HepG2 (cell line): ENCODE data around the gene DDAH2. TPM values are rescaled to one million over a fixed set of nuclear protein-coding genes. Genes with fewer than 3 reads are reported as not detected.

Experiments
- ASH2L ChIP-seq: fragments of 300-600, 200-600 bp; sonication (generic); IDR thresholded peaks from 2 replicates; pipeline ENCODE4 v1.7.0; 2017; ENCODE audit warnings: low read depth, mild to moderate bottlenecking, moderate library complexity, mixed read lengths, low read length; ENCODE audit not compliant: insufficient read length
- DNMT3B ChIP-seq: conservative IDR thresholded peaks from 2 replicates; pipeline ENCODE4 v1.6.1; 2016; ENCODE audit warnings: missing biosample characterization, control low read depth
- ETV5 ChIP-seq: IDR thresholded peaks from 2 replicates; pipeline ENCODE4 v1.6.1; 2018; ENCODE audit warnings: missing biosample characterization, missing genetic modification reagents, inconsistent platforms, borderline replicate concordance
- HCFC1 ChIP-seq: fragments of 150-350 bp; IDR thresholded peaks from 2 replicates; pipeline ENCODE4 v1.6.1; 2014; ENCODE audit warnings: low read depth, low read length
- HDAC1 ChIP-seq: sonication (generic); formaldehyde crosslinking; IDR thresholded peaks from 2 replicates; pipeline ENCODE4 v1.5.1; 2020; ENCODE audit warnings: mild to moderate bottlenecking, missing genetic modification reagents
- KDM2A ChIP-seq: sonication (generic); formaldehyde crosslinking; IDR thresholded peaks from 2 replicates; pipeline ENCODE4 v1.4.0; 2020; ENCODE audit warnings: low read depth, missing genetic modification reagents, borderline replicate concordance
- KLF11 ChIP-seq: IDR thresholded peaks from 2 replicates; pipeline ENCODE4 v1.6.1; 2016; ENCODE audit warnings: missing compliant biosample characterization
- PBX3 ChIP-seq: sonication (generic); formaldehyde crosslinking; IDR thresholded peaks from 2 replicates; pipeline ENCODE4 v1.8.1; 2023; ENCODE audit warnings: missing genetic modification reagents, inconsistent platforms, borderline replicate concordance
- RELA ChIP-seq: sonication (generic); formaldehyde crosslinking; IDR thresholded peaks from 2 replicates; pipeline ENCODE4 v1.4.0; 2020; ENCODE audit warnings: missing genetic modification reagents
- SATB2 ChIP-seq: sonication (generic); formaldehyde crosslinking; IDR thresholded peaks from 2 replicates; pipeline ENCODE4 v1.5.0; 2020; ENCODE audit warnings: missing genetic modification reagents
- SNAPC2 ChIP-seq: sonication (generic); formaldehyde crosslinking; IDR thresholded peaks from 2 replicates; pipeline ENCODE4 v1.8.1; 2022; ENCODE audit warnings: mild to moderate bottlenecking, missing genetic modification reagents
- SP5 ChIP-seq: IDR thresholded peaks from 2 replicates; pipeline ENCODE4 v1.6.1; 2016; ENCODE audit warnings: low read depth, borderline replicate concordance
- TBX3 ChIP-seq: fragments of 450-650 bp; IDR thresholded peaks from 2 replicates; pipeline ENCODE4 v1.6.1; 2017; ENCODE audit warnings: antibody characterized with exemption, mild to moderate bottlenecking, inconsistent platforms, borderline replicate concordance
- ZNF18 ChIP-seq: sonication (generic); formaldehyde crosslinking; IDR thresholded peaks from 2 replicates; pipeline ENCODE4 v1.8.0; 2022; ENCODE audit warnings: mild to moderate bottlenecking, missing genetic modification reagents; ENCODE audit not compliant: insufficient replicate concordance
- ZNF350 ChIP-seq: sonication (generic); formaldehyde crosslinking; IDR thresholded peaks from 2 replicates; pipeline ENCODE4 v1.4.0; 2020; ENCODE audit warnings: mild to moderate bottlenecking, low read depth, missing genetic modification reagents, borderline replicate concordance
- ZNF414 ChIP-seq: sonication (generic); formaldehyde crosslinking; IDR thresholded peaks from 2 replicates; pipeline ENCODE4 v1.5.0; 2020; ENCODE audit warnings: missing genetic modification reagents
- ZNF589 ChIP-seq: sonication (generic); formaldehyde crosslinking; conservative IDR thresholded peaks from 2 replicates; pipeline ENCODE4 v1.8.0; 2022; ENCODE audit warnings: mild to moderate bottlenecking, moderate library complexity, missing genetic modification reagents
- ZNF670 ChIP-seq: sonication (generic); formaldehyde crosslinking; IDR thresholded peaks from 2 replicates; pipeline ENCODE4 v1.8.0; 2022; ENCODE audit warnings: mild to moderate bottlenecking, missing genetic modification reagents, borderline replicate concordance
- ZNF674 ChIP-seq: sonication (generic); formaldehyde crosslinking; IDR thresholded peaks from 2 replicates; pipeline ENCODE4 v1.5.0; 2020; ENCODE audit warnings: low read depth, mild to moderate bottlenecking, missing genetic modification reagents
- ZNF724P ChIP-seq: sonication (generic); formaldehyde crosslinking; IDR thresholded peaks from 2 replicates; pipeline ENCODE4 v1.8.0; 2022; ENCODE audit warnings: missing genetic modification reagents, borderline replicate concordance
- ZNF792 ChIP-seq: IDR thresholded peaks from 2 replicates; pipeline ENCODE4 v1.6.1; 2016
- ZNF841 ChIP-seq: sonication (generic); formaldehyde crosslinking; IDR thresholded peaks from 2 replicates; pipeline ENCODE4 v1.8.1; 2023; ENCODE audit warnings: missing genetic modification reagents, borderline replicate concordance
- ZNF879 ChIP-seq: sonication (generic); formaldehyde crosslinking; IDR thresholded peaks from 2 replicates; pipeline ENCODE4 v1.8.1; 2023; ENCODE audit warnings: missing genetic modification reagents
- polyA plus RNA-seq, 8 experiments: library from polyadenylated mRNA; depleted of rRNA in 3 of 8; stranded (reverse) in 7 of 8; unstranded in 1 of 8; fragments of >200 nt; fragmentation: Illumina TruSeq in 4 of 8; extraction: Trizol in 4 of 8; gene quantifications; 2 replicates each; pipeline versions ENCODE4 v1.2.1 to v1.2.3, GENCODE V29; 2011 to 2016; ENCODE audit warnings: low read depth in 4 of 8, missing spikeins in 1 of 8, mixed read lengths in 1 of 8; ENCODE audit not compliant: insufficient read depth in 1 of 8
- total RNA-seq, 5 experiments: library from RNA; depleted of rRNA; stranded (reverse); fragments of >200 nt; fragmentation: Illumina TruSeq; extraction: Trizol; gene quantifications; 2 replicates each; pipeline ENCODE4 v1.2.3, GENCODE V29; 2016; ENCODE audit warnings: low read depth in 1 of 5
- TF ChIP-seq, protein P1 (sequence below): sonication (generic); formaldehyde crosslinking; IDR thresholded peaks from 2 replicates; pipeline ENCODE4 v1.8.0; 2022; ENCODE audit warnings: missing genetic modification reagents, mild to moderate bottlenecking, borderline replicate concordance
- TF ChIP-seq, protein P2 (sequence below): IDR thresholded peaks from 2 replicates; pipeline ENCODE4 v1.6.1; 2018; ENCODE audit warnings: missing genetic modification reagents, mild to moderate bottlenecking, missing compliant biosample characterization

Gene DDAH2
- total and polyA plus RNA-seq, 2 of the 13 experiments (the other 11 are each of a cell fraction or from before 2014, with no cell fraction given), result 16.4 to 21.1 TPM

DNA sequence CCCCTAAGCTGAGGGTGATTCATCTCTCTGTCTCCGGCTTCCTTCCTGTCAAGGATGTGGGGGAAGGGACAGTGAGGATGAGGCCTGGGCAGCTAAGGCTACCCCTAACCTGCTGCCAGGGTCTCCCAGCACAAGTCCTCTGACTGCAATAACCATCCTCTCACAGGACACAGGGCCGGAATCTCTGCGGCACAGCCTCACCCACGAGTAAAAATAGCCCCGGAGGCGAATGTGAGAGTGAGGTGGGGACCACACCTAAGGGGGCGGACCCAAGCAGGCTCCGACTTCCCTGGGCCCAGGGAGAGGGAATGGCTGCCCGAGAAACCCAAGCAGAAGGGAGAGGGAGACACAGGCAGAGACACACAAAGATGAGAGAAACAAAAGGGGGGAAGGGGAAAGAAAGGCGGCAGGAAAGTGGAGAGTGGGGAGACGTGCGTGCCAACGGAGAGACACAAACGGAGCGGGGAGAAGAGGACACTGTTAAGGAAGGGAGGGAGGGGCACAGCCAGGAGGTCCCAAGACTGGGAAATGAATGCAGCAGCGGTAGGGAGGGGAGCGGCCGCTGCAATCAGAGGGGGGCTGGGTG, 5.8 kb upstream of the DDAH2 start (continued):
- TF ChIP-seq, protein P1, sequence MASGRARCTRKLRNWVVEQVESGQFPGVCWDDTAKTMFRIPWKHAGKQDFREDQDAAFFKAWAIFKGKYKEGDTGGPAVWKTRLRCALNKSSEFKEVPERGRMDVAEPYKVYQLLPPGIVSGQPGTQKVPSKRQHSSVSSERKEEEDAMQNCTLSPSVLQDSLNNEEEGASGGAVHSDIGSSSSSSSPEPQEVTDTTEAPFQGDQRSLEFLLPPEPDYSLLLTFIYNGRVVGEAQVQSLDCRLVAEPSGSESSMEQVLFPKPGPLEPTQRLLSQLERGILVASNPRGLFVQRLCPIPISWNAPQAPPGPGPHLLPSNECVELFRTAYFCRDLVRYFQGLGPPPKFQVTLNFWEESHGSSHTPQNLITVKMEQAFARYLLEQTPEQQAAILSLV (CRISPR knock-in tag), result peak; percentile 35; the same call in 1 of the 2 replicates
- TF ChIP-seq ZNF670 (CRISPR knock-in tag), result peak; percentile 58; the same call in 1 of the 2 replicates
- peak; percentile 26; the same call in 1 of the 2 replicates for TF ChIP-seq SP5 (CRISPR knock-in tag)
- TF ChIP-seq ZNF879 (CRISPR knock-in tag), result 0 out of 2 replicates have a peak, but pooled peaks have one; percentile 44
- no peak for TF ChIP-seq HCFC1
- no peak for TF ChIP-seq KLF11 (CRISPR knock-in tag)
- TF ChIP-seq ZNF589 (CRISPR knock-in tag), result no peak; the same call in 1 of the 2 replicates
- peak; percentile 95 for TF ChIP-seq ETV5
- TF ChIP-seq ZNF724P (CRISPR knock-in tag), result no peak
- TF ChIP-seq SNAPC2 (CRISPR knock-in tag), result 0 out of 2 replicates have a peak, but pooled peaks have one; percentile 10
- no peak for TF ChIP-seq SATB2
- TF ChIP-seq ZNF792, result no peak
- TF ChIP-seq ZNF674 (CRISPR knock-in tag), result no peak
- TF ChIP-seq DNMT3B (CRISPR knock-in tag), result 0 out of 2 replicates have a peak, but pooled peaks have one; percentile 23
- TF ChIP-seq RELA (CRISPR knock-in tag), result no peak; the same call in 1 of the 2 replicates
- no peak for TF ChIP-seq ZNF350 (CRISPR knock-in tag)
- peak; percentile 19 for TF ChIP-seq ASH2L
- peak; percentile 24; the same call in 1 of the 2 replicates for TF ChIP-seq KDM2A
- TF ChIP-seq, protein P2, sequence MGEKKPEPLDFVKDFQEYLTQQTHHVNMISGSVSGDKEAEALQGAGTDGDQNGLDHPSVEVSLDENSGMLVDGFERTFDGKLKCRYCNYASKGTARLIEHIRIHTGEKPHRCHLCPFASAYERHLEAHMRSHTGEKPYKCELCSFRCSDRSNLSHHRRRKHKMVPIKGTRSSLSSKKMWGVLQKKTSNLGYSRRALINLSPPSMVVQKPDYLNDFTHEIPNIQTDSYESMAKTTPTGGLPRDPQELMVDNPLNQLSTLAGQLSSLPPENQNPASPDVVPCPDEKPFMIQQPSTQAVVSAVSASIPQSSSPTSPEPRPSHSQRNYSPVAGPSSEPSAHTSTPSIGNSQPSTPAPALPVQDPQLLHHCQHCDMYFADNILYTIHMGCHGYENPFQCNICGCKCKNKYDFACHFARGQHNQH (CRISPR knock-in tag), result peak; percentile 14; the same call in 1 of the 2 replicates
- no peak for TF ChIP-seq PBX3 (CRISPR knock-in tag)
- TF ChIP-seq ZNF18 (CRISPR knock-in tag), result peak; percentile 53
- no peak for TF ChIP-seq ZNF414 (CRISPR knock-in tag)
- peak; percentile 52; the same call in 1 of the 2 replicates for TF ChIP-seq HDAC1 (CRISPR knock-in tag)
- TF ChIP-seq TBX3, result no peak
- TF ChIP-seq ZNF841 (CRISPR knock-in tag), result no peak
